Smooth muscle cell (in vitro differentiated cells): ENCODE data around the gene BNC2. TPM values are rescaled to one million over a fixed set of nuclear protein-coding genes. Genes with fewer than 3 reads are reported as not detected.

Experiments
- DNase-seq: peaks from one replicate; lab custom pipeline; 2025; ENCODE audit not compliant: unreplicated experiment; lab: John Stamatoyannopoulos, UW
- H2AFZ ChIP-seq: fragments of 200-600 bp; sonication (generic); 2 replicates; pipeline ENCODE4 v1.6.0; 2016; ENCODE audit warnings: antibody characterized with exemption, low read depth, mild to moderate bottlenecking
- H3F3A ChIP-seq: fragments of 200-600 bp; sonication (generic); 2 replicates; pipeline ENCODE4 v1.6.0; 2017; ENCODE audit warnings: antibody characterized with exemption, low read depth
- H3K27ac ChIP-seq: fragments of 200-600 bp; sonication (generic); 2 replicates; pipeline ENCODE4 v1.5.1; 2016; ENCODE audit warnings: low read depth, mild to moderate bottlenecking
- H3K27me3 ChIP-seq: fragments of 200-600 bp; sonication (generic); 2 replicates; pipeline ENCODE4 v1.6.1; 2016; ENCODE audit warnings: low read depth, mild to moderate bottlenecking
- H3K36me3 ChIP-seq: fragments of 200-600 bp; sonication (generic); 2 replicates; pipeline ENCODE4 v1.5.1; 2016; ENCODE audit warnings: low read depth
- H3K4me1 ChIP-seq: fragments of 200-600 bp; sonication (generic); 2 replicates; pipeline ENCODE4 v1.5.1; 2016; ENCODE audit warnings: low read depth
- H3K4me2 ChIP-seq: fragments of 200-600 bp; sonication (generic); 2 replicates; pipeline ENCODE4 v1.6.0; 2016; ENCODE audit warnings: mild to moderate bottlenecking
- H3K4me3 ChIP-seq: fragments of 200-600 bp; sonication (generic); 2 replicates; pipeline ENCODE4 v1.5.1; 2016; ENCODE audit warnings: mild to moderate bottlenecking
- H3K79me2 ChIP-seq: fragments of 200-600 bp; sonication (generic); 2 replicates; pipeline ENCODE4 v1.6.0; 2016; ENCODE audit warnings: low read depth, mild to moderate bottlenecking
- H3K9ac ChIP-seq: fragments of 200-600 bp; sonication (generic); 2 replicates; pipeline ENCODE4 v1.6.0; 2016; ENCODE audit warnings: low read depth
- H3K9me3 ChIP-seq: fragments of 200-600 bp; sonication (generic); replicated peaks from 2 replicates; pipeline ENCODE4 v1.5.1; 2016; ENCODE audit warnings: low read depth
- H4K20me1 ChIP-seq: fragments of 200-600 bp; sonication (generic); 2 replicates; pipeline ENCODE4 v1.6.0; 2016; ENCODE audit warnings: low read depth
- WGBS: methylation state at CpG from one replicate; pipeline ENCODE4 v1.1.7; 2016; ENCODE audit warnings: low lambda C conversion rate; 5-methylcytosine and 5-hydroxymethylcytosine counted together
- polyA plus RNA-seq: library from polyadenylated mRNA; unstranded; fragments of >200 nt; fragmentation: Nextera tagmentation; extraction: Ambion mirVana; gene quantifications from 2 replicates; pipeline ENCODE4 v1.2.1, GENCODE V29; 2016
- total RNA-seq: library from RNA; depleted of rRNA; stranded (reverse); fragments of >200 nt; gene quantifications from 2 replicates; pipeline ENCODE4 v1.2.3, GENCODE V29; 2014
- TF ChIP-seq, protein P1 (sequence below): fragments of 200-600 bp; sonication (generic); IDR thresholded peaks from 2 replicates; pipeline ENCODE4 v1.5.1; 2017; ENCODE audit warnings: borderline replicate concordance, mild to moderate bottlenecking, antibody characterized with exemption; ENCODE audit not compliant: insufficient read depth, poor library complexity, severe bottlenecking

BNC2 gene
- total and polyA plus RNA-seq, 2 experiments from 2014 or later = 11.6 to 13.5 TPM

GRCh38 chr9:16431666-16432392 is 438.6 kb downstream of the BNC2 start:
- DNase-seq = no peak
- Histone ChIP-seq H3K4me3 (no peak overlapping the region), H3K9me3 (no peaks in the 10 kb centered on the region), H3K36me3 (no peaks in the 10 kb centered on the region), H3K9ac (no peak overlapping the region), H3K27ac (no peak overlapping the region), H4K20me1 (no peaks in the 10 kb centered on the region), H3K27me3 (no peaks in the 10 kb centered on the region), H3F3A (no peaks in the 10 kb centered on the region), H2AFZ (no peak overlapping the region), H3K4me1 (peaks cover 25% of the 10 kb centered on the region), H3K4me2 (no peak overlapping the region), H3K79me2 (no peaks in the 10 kb centered on the region)
- WGBS = 94% methylated on average over 3 of the region's 3 CpGs
- TF ChIP-seq, protein P1, sequence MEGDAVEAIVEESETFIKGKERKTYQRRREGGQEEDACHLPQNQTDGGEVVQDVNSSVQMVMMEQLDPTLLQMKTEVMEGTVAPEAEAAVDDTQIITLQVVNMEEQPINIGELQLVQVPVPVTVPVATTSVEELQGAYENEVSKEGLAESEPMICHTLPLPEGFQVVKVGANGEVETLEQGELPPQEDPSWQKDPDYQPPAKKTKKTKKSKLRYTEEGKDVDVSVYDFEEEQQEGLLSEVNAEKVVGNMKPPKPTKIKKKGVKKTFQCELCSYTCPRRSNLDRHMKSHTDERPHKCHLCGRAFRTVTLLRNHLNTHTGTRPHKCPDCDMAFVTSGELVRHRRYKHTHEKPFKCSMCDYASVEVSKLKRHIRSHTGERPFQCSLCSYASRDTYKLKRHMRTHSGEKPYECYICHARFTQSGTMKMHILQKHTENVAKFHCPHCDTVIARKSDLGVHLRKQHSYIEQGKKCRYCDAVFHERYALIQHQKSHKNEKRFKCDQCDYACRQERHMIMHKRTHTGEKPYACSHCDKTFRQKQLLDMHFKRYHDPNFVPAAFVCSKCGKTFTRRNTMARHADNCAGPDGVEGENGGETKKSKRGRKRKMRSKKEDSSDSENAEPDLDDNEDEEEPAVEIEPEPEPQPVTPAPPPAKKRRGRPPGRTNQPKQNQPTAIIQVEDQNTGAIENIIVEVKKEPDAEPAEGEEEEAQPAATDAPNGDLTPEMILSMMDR = no peak

DNA sequence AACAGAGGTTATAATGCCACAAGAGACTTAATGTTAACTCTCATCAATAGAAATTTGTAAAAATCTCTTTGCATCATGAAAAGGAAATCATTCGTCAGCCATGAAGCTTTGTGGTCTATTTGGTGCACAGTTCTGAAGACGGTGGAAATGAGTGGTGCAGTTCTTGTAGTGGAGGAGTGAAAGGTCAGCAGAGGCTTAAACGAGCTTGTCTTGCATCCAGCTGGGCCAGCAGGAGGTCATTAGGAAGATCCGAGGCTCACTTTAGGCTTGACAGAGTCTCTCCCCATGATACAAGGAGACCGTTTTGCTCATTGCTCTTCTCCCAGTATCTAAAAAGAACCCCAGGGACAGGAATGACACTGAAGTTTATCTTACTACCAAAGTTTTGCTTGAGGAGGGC is 440.8 kb downstream of the BNC2 start:
- Histone ChIP-seq H3K9me3 (no peaks in the 10 kb centered on the region), H3K4me3 (no peak overlapping the region), H3K9ac (no peak overlapping the region), H3K27me3 (no peaks in the 10 kb centered on the region), H3K4me2 (no peak overlapping the region), H3K4me1 (peaks cover 25% of the 10 kb centered on the region), H2AFZ (no peak overlapping the region), H3F3A (no peaks in the 10 kb centered on the region), H3K36me3 (no peaks in the 10 kb centered on the region), H3K27ac (no peak overlapping the region), H3K79me2 (no peaks in the 10 kb centered on the region), H4K20me1 (no peaks in the 10 kb centered on the region)
- DNase-seq = no peak
- 46% methylated on average over 5 of the region's 5 CpGs for WGBS
- TF ChIP-seq, protein P1 = no peak

- no peak for DNase-seq
- 96% methylated on average over 6 of the region's 6 CpGs for WGBS
- TF ChIP-seq, protein P1 = no peak
Observed at GRCh38 chr9:16427873-16428427, 442.5 kb downstream of the BNC2 start.

DNA sequence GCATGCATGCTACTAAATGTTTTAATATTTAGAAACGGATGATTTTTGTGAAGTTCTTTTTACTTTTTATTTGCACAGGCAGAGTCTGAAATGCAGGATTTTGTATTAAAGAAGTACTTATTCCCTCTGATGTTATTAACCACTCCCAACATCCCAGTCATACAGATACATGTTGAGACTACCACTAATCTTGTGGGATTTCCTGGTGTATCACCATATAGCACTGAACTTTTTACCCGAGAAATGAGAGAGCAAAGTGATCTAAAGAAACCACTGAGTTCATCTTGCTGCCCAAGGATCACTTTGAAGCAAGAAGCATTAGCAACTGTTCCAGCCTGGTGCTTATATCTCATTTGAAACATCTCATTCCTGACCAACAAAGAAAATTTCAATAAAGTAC is 443.8 kb downstream of the BNC2 start:
- Histone ChIP-seq H3K27ac (no peak overlapping the region), H3K4me2 (peak overlapping the region; percentile 60), H4K20me1 (no peaks in the 10 kb centered on the region), H3K36me3 (no peaks in the 10 kb centered on the region), H3K27me3 (no peaks in the 10 kb centered on the region), H3K9ac (no peak overlapping the region), H3K79me2 (no peaks in the 10 kb centered on the region), H3K9me3 (no peaks in the 10 kb centered on the region), H3F3A (no peaks in the 10 kb centered on the region), H3K4me1 (peaks cover 11% of the 10 kb centered on the region), H3K4me3 (no peak overlapping the region), H2AFZ (no peak overlapping the region)
- TF ChIP-seq, protein P1 = no peak
- DNase-seq = no peak
- WGBS = 49% methylated on average over 2 of the region's 2 CpGs

More at GRCh38 chr9:16427873-16428427, 442.5 kb downstream of the BNC2 start:
- Histone ChIP-seq H3K27me3 (no peaks in the 10 kb centered on the region), H3K4me3 (no peak overlapping the region), H3K4me2 (no peak overlapping the region), H3F3A (no peaks in the 10 kb centered on the region), H3K27ac (no peak overlapping the region), H3K79me2 (no peaks in the 10 kb centered on the region), H2AFZ (no peak overlapping the region), H3K36me3 (no peaks in the 10 kb centered on the region), H3K9me3 (no peaks in the 10 kb centered on the region), H3K9ac (no peak overlapping the region), H3K4me1 (peaks cover 18% of the 10 kb centered on the region), H4K20me1 (no peaks in the 10 kb centered on the region)
